ENCODE results near the gene KCNG2.

Gene KCNG2

DNA sequence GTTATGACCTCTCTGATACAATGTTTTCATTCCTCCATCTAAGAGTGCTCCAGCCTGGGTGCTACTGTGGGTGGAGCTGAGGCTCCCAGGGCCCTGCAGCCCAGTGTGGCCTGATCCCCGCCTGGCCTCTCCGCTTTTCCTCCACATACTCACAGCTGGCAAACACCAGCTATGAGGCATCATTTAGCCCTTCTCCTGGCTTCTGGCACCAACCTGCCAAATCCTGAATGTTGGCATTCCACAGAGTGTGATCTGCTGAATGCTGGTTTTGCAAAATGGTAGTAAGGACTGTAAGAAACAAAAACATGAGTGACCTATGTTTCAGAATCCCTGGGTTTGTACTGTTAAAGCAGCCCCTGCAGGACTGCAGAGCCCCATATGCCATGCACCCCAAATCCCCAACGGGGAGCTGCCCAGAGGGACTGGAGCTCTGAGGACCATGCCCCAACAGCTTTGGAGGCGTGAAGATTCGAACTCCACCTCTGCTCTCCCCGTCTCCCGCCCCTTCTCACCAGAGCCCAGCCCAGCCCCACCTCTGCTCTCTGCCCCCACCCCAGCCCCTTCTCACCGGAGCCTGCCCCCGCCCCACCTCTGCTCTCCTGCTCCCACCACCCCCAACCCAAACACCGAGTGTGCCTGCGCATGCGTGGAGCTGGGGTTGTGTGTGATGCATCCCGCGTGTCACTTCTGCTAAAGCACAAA, 149.5 kb downstream of the KCNG2 start:
- H2AFZ ChIP-seq (ENCODE audit: low read length) = no peak overlapping the region
- peak overlapping the region; percentile 49 for H2BK15ac ChIP-seq (ENCODE audit: low read length)
- H3K36me3 ChIP-seq (replicated peaks in 1 of 2; ENCODE audit: control insufficient read depth in 2 of 2, insufficient read depth in 2 of 2, low read length in 2 of 2) = peaks cover 7 to 42% of the 10 kb centered on the region in 2 donors
- H3K4me3 ChIP-seq (ENCODE audit: low read length in 2 of 2) = no peak overlapping the region
- peaks cover 5 to 8% of the 10 kb centered on the region in 2 donors for H3K4me1 ChIP-seq (ENCODE audit: control insufficient read depth in 2 of 2, insufficient read depth in 1 of 2, low read depth in 1 of 2, low read length in 2 of 2)
- no peak overlapping the region for H4K91ac ChIP-seq (ENCODE audit: low read depth, low read length, poor library complexity)
- peak overlapping the region; percentile 38 for H3K14ac ChIP-seq (ENCODE audit: low read length)
- no peak overlapping the region for H3K27ac ChIP-seq (replicated peaks; ENCODE audit: low read length)
- no peak overlapping the region for H2BK120ac ChIP-seq (ENCODE audit: low read depth, low read length)
- DNase-seq (ENCODE audit: low spot score) = no peak
- H3K4me2 ChIP-seq (ENCODE audit: insufficient read depth, low read length, poor library complexity, severe bottlenecking) = no peak overlapping the region
- H3K79me1 ChIP-seq (ENCODE audit: low read depth, low read length) = peaks cover 8% of the 10 kb centered on the region
- WGBS, 2 donors (ENCODE audit: extremely low coverage in 2 of 2, insufficient read length in 2 of 2, insufficient replicate concordance in 1 of 2) = no CpG with 5 or more reads among the region's 14 CpGs
- no peak overlapping the region for H3K23ac ChIP-seq (ENCODE audit: low read depth, low read length, poor library complexity)
- no peak overlapping the region for H3K4ac ChIP-seq (ENCODE audit: low read length)
- no peak overlapping the region for H2BK5ac ChIP-seq (ENCODE audit: low read length)
- no peak overlapping the region for H4K8ac ChIP-seq (ENCODE audit: low read depth, low read length)
- no peak overlapping the region for H2BK12ac ChIP-seq (ENCODE audit: low read length)
- H3K9ac ChIP-seq (ENCODE audit: low read depth, low read length, poor library complexity) = no peak overlapping the region
- H2AK5ac ChIP-seq (ENCODE audit: low read depth, low read length) = no peak overlapping the region
- H3K18ac ChIP-seq (ENCODE audit: low read length) = no peak overlapping the region
- peaks cover 0 to 9% (median 4%) of the 10 kb centered on the region in 3 experiments for H3K27me3 ChIP-seq (ENCODE audit: control insufficient read depth in 3 of 3, insufficient read depth in 3 of 3, low read depth in 1 of 3, low read length in 3 of 3)
- no peaks in the 10 kb centered on the region for H3K9me3 ChIP-seq (replicated peaks in 1 of 2; ENCODE audit: control insufficient read depth in 2 of 2, insufficient read depth in 1 of 2, low read depth in 1 of 2, low read length in 2 of 2)

DNA sequence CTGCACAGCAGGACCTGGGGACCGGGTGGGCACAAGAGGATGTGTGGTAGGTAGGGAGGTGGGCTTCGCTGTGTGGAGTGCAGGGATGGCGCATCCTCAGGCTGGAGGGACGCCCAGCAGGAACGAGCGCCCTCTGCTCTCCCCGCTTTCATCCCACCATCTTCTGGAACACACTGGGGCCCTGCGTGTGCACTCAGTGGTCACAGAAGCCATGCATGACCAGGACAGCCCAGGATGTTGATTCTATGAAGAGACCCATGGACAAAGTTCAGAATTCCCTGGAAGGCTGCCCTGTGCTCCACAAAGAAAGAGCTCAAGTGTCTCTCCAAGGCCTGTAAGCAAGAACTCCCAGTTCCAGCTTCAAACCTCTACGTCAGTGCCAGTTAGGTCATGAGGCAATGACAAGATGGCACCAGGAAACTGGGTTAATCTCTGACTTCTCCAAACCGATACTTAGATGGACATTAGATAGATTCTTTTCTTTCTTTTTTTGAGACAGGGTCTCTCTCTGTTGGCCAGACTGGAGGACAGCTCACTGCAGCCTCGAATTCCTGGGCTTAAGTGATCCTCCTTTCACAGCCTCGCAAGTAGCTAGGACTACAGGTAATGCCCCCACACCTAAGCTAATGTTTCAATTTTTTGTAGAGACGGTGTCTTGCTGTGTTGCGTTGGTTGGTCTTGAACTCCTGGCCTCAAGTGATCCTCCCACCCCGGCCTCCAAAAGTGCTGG, 150.3 kb downstream of the KCNG2 start:
- no peak overlapping the region for H2AFZ ChIP-seq (ENCODE audit: low read length)
- no peak overlapping the region for H2BK120ac ChIP-seq (ENCODE audit: low read depth, low read length)
- H3K4me2 ChIP-seq (ENCODE audit: insufficient read depth, low read length, poor library complexity, severe bottlenecking) = no peak overlapping the region
- no peak overlapping the region for H4K8ac ChIP-seq (ENCODE audit: low read depth, low read length)
- H3K4ac ChIP-seq (ENCODE audit: low read length) = no peak overlapping the region
- H3K9me3 ChIP-seq (replicated peaks in 1 of 2; ENCODE audit: control insufficient read depth in 2 of 2, insufficient read depth in 1 of 2, low read depth in 1 of 2, low read length in 2 of 2) = no peaks in the 10 kb centered on the region
- H3K4me1 ChIP-seq (ENCODE audit: control insufficient read depth in 2 of 2, insufficient read depth in 1 of 2, low read depth in 1 of 2, low read length in 2 of 2) = peaks cover 8% of the 10 kb centered on the region in 2 donors
- no CpG with 5 or more reads among the region's 15 CpGs for WGBS, 2 donors (ENCODE audit: extremely low coverage in 2 of 2, insufficient read length in 2 of 2, insufficient replicate concordance in 1 of 2)
- DNase-seq (ENCODE audit: low spot score) = no peak
- H2BK12ac ChIP-seq (ENCODE audit: low read length) = no peak overlapping the region
- H3K9ac ChIP-seq (ENCODE audit: low read depth, low read length, poor library complexity) = no peak overlapping the region
- peaks cover 8% of the 10 kb centered on the region for H3K79me1 ChIP-seq (ENCODE audit: low read depth, low read length)
- H2BK15ac ChIP-seq (ENCODE audit: low read length) = peak overlapping the region; percentile 49
- H3K18ac ChIP-seq (ENCODE audit: low read length) = peak overlapping the region; percentile 57
- H2BK5ac ChIP-seq (ENCODE audit: low read length) = peak overlapping the region; percentile 13
- H3K36me3 ChIP-seq (replicated peaks in 1 of 2; ENCODE audit: control insufficient read depth in 2 of 2, insufficient read depth in 2 of 2, low read length in 2 of 2) = peaks cover 5 to 34% of the 10 kb centered on the region in 2 donors
- H2AK5ac ChIP-seq (ENCODE audit: low read depth, low read length) = no peak overlapping the region
- no peak overlapping the region for H3K23ac ChIP-seq (ENCODE audit: low read depth, low read length, poor library complexity)
- H3K4me3 ChIP-seq (ENCODE audit: low read length in 2 of 2) = no peak overlapping the region
- peak overlapping the region; percentile 38 for H3K14ac ChIP-seq (ENCODE audit: low read length)
- peaks cover 0 to 18% (median 7%) of the 10 kb centered on the region in 3 experiments for H3K27me3 ChIP-seq (ENCODE audit: control insufficient read depth in 3 of 3, insufficient read depth in 3 of 3, low read depth in 1 of 3, low read length in 3 of 3)
- no peak overlapping the region for H4K91ac ChIP-seq (ENCODE audit: low read depth, low read length, poor library complexity)
- no peak overlapping the region for H3K27ac ChIP-seq (replicated peaks; ENCODE audit: low read length)

DNA sequence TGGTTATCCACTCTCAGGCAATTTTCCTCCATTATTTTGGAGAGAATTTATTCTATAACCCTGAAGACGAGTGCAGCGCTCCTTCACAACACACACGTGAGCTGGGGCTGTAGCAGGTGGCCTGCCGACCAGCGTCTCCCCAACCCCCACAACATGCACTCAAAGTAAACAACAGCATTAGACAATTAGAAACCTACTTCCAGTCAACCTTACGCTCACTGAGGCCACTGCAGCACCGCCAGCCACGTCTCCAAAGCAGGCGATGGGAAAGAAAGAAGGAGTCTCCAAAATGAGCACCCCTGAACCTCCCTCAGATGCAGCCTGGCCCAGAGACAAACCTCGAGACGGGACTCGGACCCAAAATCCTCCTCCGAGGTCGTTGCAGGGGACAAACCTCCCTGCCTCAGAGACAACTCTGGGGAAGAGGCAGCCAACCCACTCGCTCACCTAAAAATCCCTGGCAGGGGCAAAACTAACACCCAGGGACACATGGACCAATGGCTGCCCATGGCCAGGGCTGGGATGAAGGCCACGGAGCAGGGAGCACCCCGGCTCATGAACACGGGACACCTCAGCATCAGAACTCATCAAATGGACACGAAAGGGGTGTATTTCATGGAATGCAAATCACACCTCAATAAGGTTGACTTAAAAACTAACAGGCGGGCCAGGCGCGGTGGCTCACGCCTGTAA, 151.1 kb downstream of the KCNG2 start:
- Histone ChIP-seq H3K4me2 (ENCODE audit: insufficient read depth, low read length, poor library complexity, severe bottlenecking) (no peak overlapping the region), H2BK15ac (ENCODE audit: low read length) (no peak overlapping the region), H3K36me3 (replicated peaks in 1 of 2; ENCODE audit: control insufficient read depth in 2 of 2, insufficient read depth in 2 of 2, low read length in 2 of 2) (peaks cover 2 to 30% of the 10 kb centered on the region in 2 donors), H3K9ac (ENCODE audit: low read depth, low read length, poor library complexity) (no peak overlapping the region), H2BK5ac (ENCODE audit: low read length) (no peak overlapping the region), H3K27ac (replicated peaks; ENCODE audit: low read length) (no peak overlapping the region), H3K9me3 (replicated peaks in 1 of 2; ENCODE audit: control insufficient read depth in 2 of 2, insufficient read depth in 1 of 2, low read depth in 1 of 2, low read length in 2 of 2) (no peaks in the 10 kb centered on the region), H3K79me1 (ENCODE audit: low read depth, low read length) (peaks cover 4% of the 10 kb centered on the region), H3K4ac (ENCODE audit: low read length) (no peak overlapping the region), H2BK120ac (ENCODE audit: low read depth, low read length) (no peak overlapping the region), H3K18ac (ENCODE audit: low read length) (no peak overlapping the region), H3K14ac (ENCODE audit: low read length) (no peak overlapping the region), H2AK5ac (ENCODE audit: low read depth, low read length) (no peak overlapping the region), H3K4me3 (ENCODE audit: low read length in 2 of 2) (no peak overlapping the region), H2AFZ (ENCODE audit: low read length) (no peak overlapping the region), H3K4me1 (ENCODE audit: control insufficient read depth in 2 of 2, insufficient read depth in 1 of 2, low read depth in 1 of 2, low read length in 2 of 2) (peaks cover 8 to 10% of the 10 kb centered on the region in 2 donors), H2BK12ac (ENCODE audit: low read length) (no peak overlapping the region), H3K23ac (ENCODE audit: low read depth, low read length, poor library complexity) (no peak overlapping the region), H4K8ac (ENCODE audit: low read depth, low read length) (no peak overlapping the region), H3K27me3 (ENCODE audit: control insufficient read depth in 3 of 3, insufficient read depth in 3 of 3, low read depth in 1 of 3, low read length in 3 of 3) (peaks cover 0 to 24% (median 7%) of the 10 kb centered on the region in 3 experiments), H4K91ac (ENCODE audit: low read depth, low read length, poor library complexity) (no peak overlapping the region)
- WGBS, 2 donors (ENCODE audit: extremely low coverage in 2 of 2, insufficient read length in 2 of 2, insufficient replicate concordance in 1 of 2) = no CpG with 5 or more reads among the region's 23 CpGs
- no peak for DNase-seq (ENCODE audit: low spot score)

Data from neuronal stem cell (in vitro differentiated cells).